HTR-8/SVneo (cell line): Measurements from ENCODE around the gene SF1.

Source experiments
- DNase-seq: peaks from one replicate; pipeline ENCODE4 v3.0.0; 2011; ENCODE audit warnings: low spot score, mixed read lengths; ENCODE audit not compliant: insufficient read length
- FAIRE-seq: peaks from 2 replicates; lab custom pipeline; 2011; peaks lifted over from hg19 to GRCh38; lab: Jason Lieb, UNC

Gene SF1

GRCh38 chr11:64715756-64716472, 62.4 kb downstream of the SF1 start:
- DNase-seq, result no peak
- no peak for FAIRE-seq

- FAIRE-seq, result no peak
- no peak for DNase-seq
Observed at GRCh38 chr11:64715110-64715509, 63.2 kb downstream of the SF1 start.

- FAIRE-seq (no peak), DNase-seq (no peak)
Observed at GRCh38 chr11:64714666-64715065, 63.7 kb downstream of the SF1 start.
